Caco-2 (cell line): ENCODE data around the gene INPP4A. TPM values are rescaled to one million over a fixed set of nuclear protein-coding genes. Genes with fewer than 3 reads are reported as not detected.

ENCODE experiments used
- BruUV-seq: library from RNA; stranded (reverse); fragments of 400-500 nt; replicated peaks from 2 replicates; lab custom pipeline; 2021; lab: Mats Ljungman, UMichigan
- CTCF ChIA-PET: fragments of 300-600 bp; sonication (Branson Sonifier 250); formaldehyde crosslinking; loops from one replicate; lab custom pipeline; 2022; ENCODE audit warnings: antibody characterized with exemption; lab: Charles Lee
- POLR2A ChIA-PET: fragments of 300-600 bp; sonication (Branson Sonifier 250); formaldehyde crosslinking; loops from one replicate; lab custom pipeline; 2022; ENCODE audit warnings: antibody characterized with exemption; lab: Charles Lee
- DNase-seq, 2 experiments: peaks; one replicate each; pipeline versions ENCODE4 v3.0.0 to v3.0.0-alpha.2; 2020 to 2022
- H3K27me3 ChIP-seq: replicated peaks from 2 replicates; pipeline ENCODE4 v1.6.0; 2011; ENCODE audit warnings: low read length; ENCODE audit not compliant: control insufficient read depth, insufficient read depth
- H3K36me3 ChIP-seq: 2 replicates; pipeline ENCODE4 v1.5.1; 2011; ENCODE audit warnings: low read length; ENCODE audit not compliant: control insufficient read depth, insufficient read depth
- H3K4me1 ChIP-seq: fragments of 250-450 bp; sonication (Bioruptor Pico); 2 replicates; pipeline ENCODE4 v1.5.1; 2020; ENCODE audit warnings: mild to moderate bottlenecking
- H3K4me3 ChIP-seq: 2 replicates; pipeline ENCODE4 v1.5.1; 2011; ENCODE audit warnings: low read depth, mild to moderate bottlenecking, control low read depth, low read length
- H3K9me3 ChIP-seq: fragments of 250-450 bp; sonication (Bioruptor Pico); 2 replicates; pipeline ENCODE4 v1.5.1; 2020; ENCODE audit warnings: mild to moderate bottlenecking, moderate library complexity
- H3K27ac Mint-ChIP-seq: one replicate; pipeline ENCODE4 v1.8.0; 2022; ENCODE audit warnings: mixed read lengths; ENCODE audit not compliant: unreplicated experiment
- H3K27me3 Mint-ChIP-seq: one replicate; pipeline ENCODE4 v1.8.0; 2022; ENCODE audit warnings: mixed read lengths; ENCODE audit not compliant: insufficient read depth, unreplicated experiment
- H3K36me3 Mint-ChIP-seq: one replicate; pipeline ENCODE4 v1.8.0; 2022; ENCODE audit warnings: mild to moderate bottlenecking, mixed read lengths; ENCODE audit not compliant: insufficient read depth, unreplicated experiment
- H3K4me1 Mint-ChIP-seq: one replicate; pipeline ENCODE4 v1.8.0; 2022; ENCODE audit warnings: low read depth, mixed read lengths; ENCODE audit not compliant: unreplicated experiment
- H3K4me3 Mint-ChIP-seq: one replicate; pipeline ENCODE4 v1.8.0; 2022; ENCODE audit warnings: mild to moderate bottlenecking, moderate library complexity, mixed read lengths; ENCODE audit not compliant: unreplicated experiment
- H3K9me3 Mint-ChIP-seq: one replicate; pipeline ENCODE4 v1.8.0; 2022; ENCODE audit warnings: mixed read lengths; ENCODE audit not compliant: unreplicated experiment
- intact Hi-C: fragments of 100-400 bp; cut with micrococcal nuclease; formaldehyde crosslinking; loops from one replicate; pipeline ENCODE4 v1.10.0; 2022; ENCODE audit not compliant: unreplicated experiment
- total RNA-seq: library from RNA; stranded (reverse); gene quantifications from 2 replicates; pipeline ENCODE4 v1.2.3, GENCODE V29; 2022
- TF ChIP-seq, protein P1 (sequence below), 2 experiments: fragments of 200-600 bp in 1 of 2; IDR thresholded peaks; 1 replicate in 1 of 2; 2 replicates in 1 of 2; pipeline versions ENCODE4 v1.5.1 to v1.8.0; 2011 to 2022; ENCODE audit warnings: antibody characterized with exemption in 1 of 2, control low read depth in 1 of 2, inconsistent platforms in 1 of 2, low read depth in 1 of 2, low read length in 1 of 2, mild to moderate bottlenecking in 1 of 2, moderate library complexity in 1 of 2; ENCODE audit not compliant: insufficient read depth in 1 of 2, severe bottlenecking in 1 of 2, unreplicated experiment in 1 of 2

The INPP4A gene
- total RNA-seq, 1 experiment from 2014 or later: 26.3 TPM

DNA sequence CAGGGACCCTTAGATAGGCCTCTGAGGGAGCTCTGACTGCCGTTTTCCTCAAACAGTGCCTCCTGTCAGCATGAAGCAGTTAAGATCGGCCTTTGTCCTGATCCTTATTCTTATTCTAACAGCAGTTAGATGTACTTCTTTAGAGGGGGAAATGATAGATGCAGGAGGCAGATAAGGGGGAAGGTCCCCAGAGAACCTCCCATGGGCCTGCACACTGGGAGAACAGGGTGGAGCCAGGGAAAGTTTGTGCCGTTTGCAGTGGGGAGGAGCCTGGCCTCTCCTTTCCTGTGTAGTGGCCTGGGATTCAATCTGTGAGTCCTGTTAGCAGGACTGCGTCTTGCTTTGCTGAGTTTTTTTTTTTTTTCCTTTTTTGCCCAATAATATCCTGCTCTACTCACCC is 7.9 kb upstream of the INPP4A start:
- Mint-ChIP-seq H3K4me3 (no peak overlapping the region), H3K9me3 (peaks cover 43% of the 10 kb centered on the region), H3K4me1 (peaks cover 8% of the 10 kb centered on the region), H3K27me3 (no peaks in the 10 kb centered on the region), H3K36me3 (peaks cover 11% of the 10 kb centered on the region), H3K27ac (no peak overlapping the region)
- peaks cover 9% of the 10 kb centered on the region for H3K4me1 ChIP-seq
- intact Hi-C loops: no loop called here
- no peak overlapping the region for H3K4me3 ChIP-seq
- DNase-seq: no peak
- no peaks in the 10 kb centered on the region for H3K27me3 ChIP-seq
- H3K36me3 ChIP-seq: no peaks in the 10 kb centered on the region
- no TSS peak for BruUV-seq
- CTCF ChIA-PET: no interaction called here
- H3K9me3 ChIP-seq: peaks cover 18% of the 10 kb centered on the region
- POLR2A ChIA-PET: no interaction called here
- TF ChIP-seq, protein P1, sequence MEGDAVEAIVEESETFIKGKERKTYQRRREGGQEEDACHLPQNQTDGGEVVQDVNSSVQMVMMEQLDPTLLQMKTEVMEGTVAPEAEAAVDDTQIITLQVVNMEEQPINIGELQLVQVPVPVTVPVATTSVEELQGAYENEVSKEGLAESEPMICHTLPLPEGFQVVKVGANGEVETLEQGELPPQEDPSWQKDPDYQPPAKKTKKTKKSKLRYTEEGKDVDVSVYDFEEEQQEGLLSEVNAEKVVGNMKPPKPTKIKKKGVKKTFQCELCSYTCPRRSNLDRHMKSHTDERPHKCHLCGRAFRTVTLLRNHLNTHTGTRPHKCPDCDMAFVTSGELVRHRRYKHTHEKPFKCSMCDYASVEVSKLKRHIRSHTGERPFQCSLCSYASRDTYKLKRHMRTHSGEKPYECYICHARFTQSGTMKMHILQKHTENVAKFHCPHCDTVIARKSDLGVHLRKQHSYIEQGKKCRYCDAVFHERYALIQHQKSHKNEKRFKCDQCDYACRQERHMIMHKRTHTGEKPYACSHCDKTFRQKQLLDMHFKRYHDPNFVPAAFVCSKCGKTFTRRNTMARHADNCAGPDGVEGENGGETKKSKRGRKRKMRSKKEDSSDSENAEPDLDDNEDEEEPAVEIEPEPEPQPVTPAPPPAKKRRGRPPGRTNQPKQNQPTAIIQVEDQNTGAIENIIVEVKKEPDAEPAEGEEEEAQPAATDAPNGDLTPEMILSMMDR (IDR thresholded peaks at IDR 0.05; ENCODE audit: insufficient read depth in 1 of 2, low read depth in 1 of 2, low read length in 1 of 2, severe bottlenecking in 1 of 2, unreplicated experiment in 1 of 2): no peak

DNA sequence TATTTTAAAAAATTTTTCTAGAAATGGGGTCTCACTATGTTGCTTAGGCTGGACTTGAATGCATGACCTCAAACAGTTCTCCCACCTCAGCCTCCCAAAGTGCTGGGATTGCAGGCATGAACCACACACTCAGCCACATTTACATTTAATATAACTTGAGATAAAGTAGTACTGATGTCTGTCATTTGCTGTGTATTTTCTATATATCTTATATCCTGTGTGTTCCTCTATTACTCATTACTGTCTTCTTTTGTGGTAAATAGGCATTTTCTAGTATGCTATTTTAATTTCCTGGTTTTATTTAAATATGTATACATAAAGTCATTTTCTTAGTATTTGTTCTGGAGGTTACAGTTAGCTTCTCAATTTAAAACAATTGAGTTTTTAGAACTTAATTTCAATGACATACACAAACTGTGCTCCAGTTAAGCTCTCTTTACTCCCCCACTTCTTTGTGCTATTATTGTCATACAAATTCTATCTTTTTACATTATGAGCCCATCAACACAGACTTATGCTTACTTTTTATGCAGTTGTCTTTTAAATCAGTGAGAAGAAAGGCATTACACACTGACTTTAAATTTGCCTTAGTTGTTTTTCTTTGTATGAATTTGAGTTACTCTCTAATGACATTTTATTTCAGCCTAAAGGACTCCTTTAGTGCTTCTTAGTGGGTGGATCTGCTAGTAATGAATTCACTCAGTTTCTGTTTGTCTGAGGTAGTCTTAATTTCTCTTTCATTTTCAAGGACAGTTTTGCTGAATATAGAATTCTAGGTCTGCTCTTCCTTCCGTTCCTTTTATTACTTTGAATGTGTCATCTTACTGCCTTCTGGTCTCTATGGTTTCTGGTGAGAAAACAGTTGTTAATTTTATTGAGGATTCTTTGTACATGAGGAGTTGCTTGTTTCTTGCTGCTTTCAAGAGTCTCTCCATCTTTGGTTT is 6.2 kb upstream of the INPP4A start:
- DNase-seq: no peak
- H3K27me3 ChIP-seq: no peaks in the 10 kb centered on the region
- no peak overlapping the region for H3K4me3 ChIP-seq
- Mint-ChIP-seq H3K36me3 (peaks cover 11% of the 10 kb centered on the region), H3K4me3 (no peak overlapping the region), H3K9me3 (peaks cover 35% of the 10 kb centered on the region), H3K4me1 (peaks cover 16% of the 10 kb centered on the region), H3K27me3 (no peaks in the 10 kb centered on the region), H3K27ac (no peak overlapping the region)
- ChIA-PET POLR2A (no interaction called here), CTCF (no interaction called here)
- BruUV-seq: no TSS peak
- TF ChIP-seq, protein P1 (IDR thresholded peaks at IDR 0.05; ENCODE audit: insufficient read depth in 1 of 2, low read depth in 1 of 2, low read length in 1 of 2, severe bottlenecking in 1 of 2, unreplicated experiment in 1 of 2): no peak
- H3K4me1 ChIP-seq: peaks cover 25% of the 10 kb centered on the region
- intact Hi-C loops: no loop called here
- no peaks in the 10 kb centered on the region for H3K36me3 ChIP-seq
- H3K9me3 ChIP-seq: peaks cover 16% of the 10 kb centered on the region

DNA sequence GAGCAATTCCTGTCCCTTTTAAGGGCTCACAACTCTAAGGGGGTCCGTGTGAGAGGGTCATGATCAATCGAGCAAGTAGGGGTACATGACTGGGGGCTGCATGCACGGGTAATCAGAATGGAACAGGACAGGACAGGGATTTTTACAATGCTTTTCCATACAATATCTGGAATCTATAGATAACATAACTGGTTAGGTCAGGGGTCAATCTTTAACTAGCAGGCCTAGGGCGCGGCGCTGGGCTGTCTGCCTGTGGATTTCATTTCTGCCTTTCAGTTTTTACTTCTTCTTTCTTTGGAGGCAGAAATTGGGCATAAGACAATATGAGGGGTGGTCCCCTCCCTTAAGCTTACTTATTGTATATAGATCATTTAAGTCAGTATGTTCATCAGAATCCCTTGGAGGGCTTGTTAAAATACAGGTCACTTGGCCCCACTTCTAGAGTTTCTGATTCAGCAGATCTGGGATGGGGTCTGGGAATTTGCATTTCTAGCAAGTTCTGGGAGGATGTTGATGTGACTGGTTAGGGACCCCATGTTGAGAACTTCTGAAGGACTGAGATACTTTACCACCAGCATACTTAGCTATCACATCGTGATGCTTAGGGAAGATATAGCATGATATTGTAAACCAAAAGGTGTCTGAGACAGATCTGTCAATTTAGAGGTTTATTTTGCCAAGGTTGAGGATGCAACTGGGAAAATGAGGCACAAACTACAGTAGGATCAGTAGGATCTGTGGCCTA is 2.8 kb upstream of the INPP4A start:
- TF ChIP-seq, protein P1 (IDR thresholded peaks at IDR 0.05; ENCODE audit: insufficient read depth in 1 of 2, low read depth in 1 of 2, low read length in 1 of 2, severe bottlenecking in 1 of 2, unreplicated experiment in 1 of 2): no peak
- peaks cover 44% of the 10 kb centered on the region for H3K4me1 ChIP-seq
- DNase-seq: peak in 1 of 2 experiments; percentile 40
- POLR2A ChIA-PET: no interaction called here
- Mint-ChIP-seq H3K27me3 (no peaks in the 10 kb centered on the region), H3K4me1 (peaks cover 15% of the 10 kb centered on the region), H3K4me3 (peak overlapping the region; percentile 13), H3K27ac (peak overlapping the region; percentile 12), H3K9me3 (peaks cover 20% of the 10 kb centered on the region), H3K36me3 (peaks cover 7% of the 10 kb centered on the region)
- CTCF ChIA-PET: no interaction called here
- no TSS peak for BruUV-seq
- H3K27me3 ChIP-seq: no peaks in the 10 kb centered on the region
- H3K9me3 ChIP-seq: no peaks in the 10 kb centered on the region
- no peak overlapping the region for H3K4me3 ChIP-seq
- no peaks in the 10 kb centered on the region for H3K36me3 ChIP-seq
- intact Hi-C loops: no loop called here
